Raji (cell line): ENCODE data around the gene S100A7A.

Experiments
- POLR2A ChIP-seq: IDR thresholded peaks from 2 replicates; pipeline ENCODE4 v1.6.1; 2011; ENCODE audit warnings: low read depth, low read length, control low read depth; ENCODE audit not compliant: insufficient read depth

S100A7A gene

GRCh38 chr1:153402226-153402625 is 14.1 kb upstream of the S100A7A start:
- no peak for TF ChIP-seq POLR2A

DNA sequence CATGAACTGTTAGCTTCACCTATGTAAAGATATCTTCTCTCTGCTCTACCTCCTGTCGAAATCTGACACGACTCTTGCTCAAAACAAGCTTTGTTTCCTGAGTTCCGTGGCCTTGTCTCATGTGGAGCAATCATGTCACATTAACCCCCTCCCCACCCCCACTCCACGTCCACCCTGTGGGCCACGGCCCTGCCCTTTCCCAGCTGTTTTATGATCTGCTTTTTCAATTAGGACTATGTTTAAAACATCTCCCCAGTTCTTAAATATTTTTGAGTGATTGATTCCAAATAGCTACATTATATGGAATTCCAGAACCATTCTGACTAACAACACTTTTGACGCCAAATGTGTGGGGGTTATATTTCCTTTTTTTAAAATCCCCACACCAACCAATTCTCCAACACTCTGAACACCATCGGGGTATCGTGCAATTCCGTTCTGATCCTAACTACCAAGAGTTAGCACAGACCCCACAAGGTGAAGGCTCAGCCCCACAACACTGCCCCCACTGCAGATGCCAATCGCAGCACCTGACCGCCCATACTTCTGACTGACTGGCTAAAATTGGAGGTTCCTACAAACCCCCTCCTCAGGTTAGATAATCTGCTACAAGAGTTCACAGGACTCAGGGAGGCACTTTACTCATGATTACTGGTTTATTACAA is 12.8 kb upstream of the S100A7A start:
- TF ChIP-seq POLR2A = no peak

GRCh38 chr1:153404086-153404635 is 12.2 kb upstream of the S100A7A start:
- no peak for TF ChIP-seq POLR2A

GRCh38 chr1:153404768-153405167 is 11.6 kb upstream of the S100A7A start:
- TF ChIP-seq POLR2A = no peak

DNA sequence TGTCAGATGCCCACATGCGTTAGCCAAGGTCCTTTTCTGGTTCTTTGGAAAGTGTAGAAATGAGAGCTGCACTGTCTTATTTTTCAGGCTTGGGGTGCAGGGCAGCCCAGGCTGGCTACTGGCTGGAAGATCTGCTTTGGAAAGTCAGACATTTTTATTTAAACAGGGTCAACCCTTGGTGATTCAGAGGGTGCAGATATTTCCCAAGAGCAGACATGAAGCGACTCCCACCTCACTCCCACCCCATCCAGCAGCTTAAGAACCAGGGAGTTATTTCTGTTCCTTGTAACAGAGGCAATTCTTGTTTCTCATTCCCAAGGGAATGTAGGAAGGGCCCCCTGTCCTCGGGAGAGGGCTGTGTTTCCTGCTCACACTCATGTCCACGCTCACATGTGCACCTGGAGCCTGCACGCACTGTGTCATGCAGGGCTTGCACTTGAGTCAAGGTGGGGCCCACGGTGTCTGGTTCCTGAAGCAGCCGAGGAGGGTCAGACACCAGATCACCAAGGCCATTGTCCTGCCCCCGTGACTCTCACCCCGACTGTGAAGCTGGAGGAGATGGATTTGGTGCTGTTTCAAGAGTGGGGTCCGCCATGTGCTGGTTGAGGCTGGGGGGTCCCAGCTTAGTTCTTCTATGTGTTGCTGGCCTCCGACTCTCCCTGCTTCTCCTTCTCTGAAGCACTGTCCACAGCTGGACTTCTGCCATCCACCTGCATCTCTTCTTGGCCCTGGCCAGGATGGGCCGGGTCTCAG is 992 bp downstream of the S100A7A start:
- TF ChIP-seq POLR2A = no peak

GRCh38 chr1:153420306-153420705 is 4.0 kb downstream of the S100A7A start:
- no peak for TF ChIP-seq POLR2A

DNA sequence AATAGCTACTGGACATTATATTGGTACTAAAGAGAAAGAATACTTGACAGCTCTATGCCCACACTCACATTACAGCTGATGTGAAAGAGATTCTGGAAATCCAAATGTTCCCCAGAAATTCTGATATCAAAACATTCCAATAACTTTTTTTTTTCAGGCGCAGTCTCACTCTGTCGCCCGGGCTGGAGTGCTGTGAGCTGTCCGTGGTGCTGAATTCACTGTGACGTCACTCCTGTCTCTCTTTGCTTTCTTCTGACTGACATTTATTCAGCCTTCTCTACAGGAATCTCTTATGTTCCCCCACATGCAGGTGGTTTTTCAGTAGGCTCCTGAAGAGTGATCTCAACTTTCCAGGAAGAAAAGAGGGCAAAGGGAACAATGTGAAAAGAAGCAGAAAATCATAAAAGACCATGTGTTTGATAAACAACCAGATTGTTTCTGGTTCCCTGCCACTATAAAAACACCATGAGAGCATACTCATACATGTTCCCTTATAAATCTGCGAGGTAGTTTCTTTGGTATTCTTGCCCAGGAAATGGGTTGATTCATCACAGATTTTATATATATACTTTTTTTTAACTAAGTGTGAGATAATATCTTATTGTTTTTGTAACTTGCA is 6.2 kb downstream of the S100A7A start:
- no peak for TF ChIP-seq POLR2A

- no peak for TF ChIP-seq POLR2A
Measured at GRCh38 chr1:153426809-153427208, 10.5 kb downstream of the S100A7A start.

DNA sequence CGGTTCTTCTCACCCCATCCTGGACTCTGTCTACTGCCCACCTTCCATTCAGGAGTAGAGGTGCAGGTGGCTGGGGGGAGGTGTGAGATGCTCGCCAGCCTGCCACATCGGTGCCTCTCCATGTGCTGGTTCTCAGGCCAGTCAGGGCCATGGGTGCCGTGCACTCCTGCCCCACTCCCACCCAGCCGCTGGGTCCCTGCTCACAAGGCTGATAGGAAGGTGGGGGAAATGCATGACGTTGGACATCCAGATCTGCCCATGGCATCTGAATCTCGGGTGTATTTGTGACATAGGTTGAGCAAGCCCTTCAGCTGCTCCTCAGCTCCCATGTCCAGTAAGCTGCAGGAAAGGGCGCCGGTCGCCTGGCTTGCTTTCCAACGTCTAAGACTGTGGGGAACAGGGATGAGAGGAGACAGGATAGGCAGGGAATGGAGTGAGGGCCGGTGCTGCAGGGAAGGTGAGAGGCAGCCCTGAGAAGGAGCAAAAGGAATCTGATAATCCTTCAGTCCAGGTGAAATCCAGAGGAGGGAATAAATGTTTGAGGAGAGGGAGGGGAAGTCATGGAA is 11.8 kb downstream of the S100A7A start:
- TF ChIP-seq POLR2A = no peak

DNA sequence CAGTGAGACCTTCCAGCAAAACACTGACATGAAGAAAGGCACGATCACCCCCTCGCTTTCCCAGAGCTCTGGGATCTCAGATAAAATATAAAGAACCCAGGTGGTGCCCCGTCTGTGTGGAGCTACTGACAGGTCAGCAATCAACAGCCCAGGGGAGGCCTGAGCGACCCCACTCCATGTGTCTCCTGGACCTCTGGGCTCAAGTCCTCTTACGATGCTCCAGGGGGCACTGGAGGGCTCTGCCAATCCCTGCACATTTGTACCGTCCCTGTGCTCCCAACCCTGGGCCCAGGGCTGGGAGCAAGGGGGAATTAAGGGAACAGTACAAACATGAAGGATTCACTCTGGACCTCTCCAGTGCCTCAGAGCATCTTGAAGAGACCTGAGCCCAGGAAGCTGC is 12.5 kb downstream of the S100A7A start:
- no peak for TF ChIP-seq POLR2A

- no peak for TF ChIP-seq POLR2A
Measured at GRCh38 chr1:153429266-153430165, 13.2 kb downstream of the S100A7A start.

GRCh38 chr1:153430166-153430553 is 13.8 kb downstream of the S100A7A start:
- no peak for TF ChIP-seq POLR2A

DNA sequence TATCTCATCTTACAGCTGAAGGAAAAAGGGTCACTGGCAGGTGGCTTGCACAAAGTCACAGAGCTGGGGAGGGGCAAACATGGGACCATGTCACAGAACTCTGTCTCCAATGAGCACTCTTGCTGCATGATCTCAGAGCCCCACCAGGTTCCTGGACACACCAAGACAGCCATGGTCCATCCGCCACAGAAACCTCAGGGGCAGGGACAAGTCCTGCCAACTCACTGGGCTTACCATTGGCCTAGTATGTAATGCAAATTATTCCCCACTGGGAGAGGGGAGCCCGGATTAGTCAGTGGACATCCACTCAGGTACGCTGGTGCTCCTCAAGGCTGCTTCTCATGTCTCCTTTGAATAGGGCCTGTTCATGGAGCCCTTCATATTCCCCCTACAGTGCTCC is 14.2 kb downstream of the S100A7A start:
- TF ChIP-seq POLR2A = no peak

- TF ChIP-seq POLR2A = no peak
Measured at GRCh38 chr1:153431002-153431401, 14.7 kb downstream of the S100A7A start.

DNA sequence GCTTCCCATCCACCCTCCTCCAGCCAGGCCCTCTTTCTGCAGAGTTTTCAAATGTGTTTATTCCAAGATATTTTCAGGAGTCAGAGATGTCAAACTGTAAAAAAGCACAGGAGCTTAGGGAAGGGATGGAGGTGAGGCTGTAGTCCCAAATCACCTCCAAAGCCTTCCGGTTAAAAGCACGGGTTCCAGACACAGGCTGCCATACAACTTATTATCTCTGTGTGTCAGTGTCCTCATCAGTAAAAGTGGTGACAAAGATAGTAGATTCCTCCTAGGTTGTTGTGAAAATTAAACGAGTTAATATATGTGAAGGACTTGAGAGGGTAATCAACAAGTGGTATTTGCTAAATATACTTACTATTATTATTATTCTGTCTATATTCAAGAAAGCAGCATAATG is 15.1 kb downstream of the S100A7A start:
- TF ChIP-seq POLR2A = no peak

GRCh38 chr1:153431928-153432327 is 15.6 kb downstream of the S100A7A start:
- TF ChIP-seq POLR2A = no peak
